ENCODE measurements around the gene MIPOL1. TPM values are rescaled to one million over a fixed set of nuclear protein-coding genes. Genes with fewer than 3 reads are reported as not detected.

The MIPOL1 gene
- total and polyA plus RNA-seq, 4 experiments from 2014 or later = 0.25 to 0.98 (median 0.69) TPM

GRCh38 chr14:37591311-37591940 is 393.7 kb downstream of the MIPOL1 start:
- H3K4me1 Mint-ChIP-seq = peaks cover 7 to 18% (median 12%) of the 10 kb centered on the region in 4 donors
- no peak for DNase-seq
- H3K4me3 Mint-ChIP-seq = peak overlapping the region in 2 of 8 donors; percentile 25 to 43
- no peaks in the 10 kb centered on the region for H3K9me3 ChIP-seq (ENCODE audit: control insufficient read depth in 1 of 2, low read length in 2 of 2)
- no peaks in the 10 kb centered on the region for H3K36me3 ChIP-seq (ENCODE audit: insufficient read depth, low read length)
- H3K27me3 ChIP-seq (ENCODE audit: insufficient read depth, low read length) = peaks cover 20% of the 10 kb centered on the region
- H3K27me3 Mint-ChIP-seq = peaks cover 57 to 61% of the 10 kb centered on the region in 2 donors
- peaks cover 7% of the 10 kb centered on the region for H3K4me1 ChIP-seq (ENCODE audit: insufficient read depth, low read length)
- intact Hi-C loops (cut with micrococcal nuclease) = no loop called here
- H3K27ac ChIP-seq (ENCODE audit: low read depth, low read length) = no peak overlapping the region
- H3K27ac Mint-ChIP-seq = peak overlapping the region in 2 of 7 donors; percentile 30 to 75
- H3K9me3 Mint-ChIP-seq = peaks cover 0 to 61% (median 35%) of the 10 kb centered on the region in 8 donors
- POLR2A ChIA-PET (ENCODE audit: partially characterized antibody) = no interaction called here
- no peak overlapping the region for H3K4me3 ChIP-seq (ENCODE audit: low read length in 2 of 2)
- CTCF ChIA-PET (ENCODE audit: partially characterized antibody) = no interaction called here
- H3K36me3 Mint-ChIP-seq = peaks cover 4 to 7% of the 10 kb centered on the region in 2 donors

GRCh38 chr14:37591941-37592481 is 394.3 kb downstream of the MIPOL1 start:
- no peaks in the 10 kb centered on the region for H3K9me3 ChIP-seq (ENCODE audit: control insufficient read depth in 1 of 2, low read length in 2 of 2)
- no peaks in the 10 kb centered on the region for H3K36me3 ChIP-seq (ENCODE audit: insufficient read depth, low read length)
- no peak overlapping the region for H3K27ac ChIP-seq (ENCODE audit: low read depth, low read length)
- H3K27ac Mint-ChIP-seq = no peak overlapping the region
- H3K4me3 ChIP-seq (ENCODE audit: low read length in 2 of 2) = no peak overlapping the region
- peaks cover 0 to 59% (median 39%) of the 10 kb centered on the region in 8 donors for H3K9me3 Mint-ChIP-seq
- H3K36me3 Mint-ChIP-seq = peaks cover 4 to 8% of the 10 kb centered on the region in 2 donors
- ChIA-PET CTCF (ENCODE audit: partially characterized antibody) (no interaction called here), POLR2A (ENCODE audit: partially characterized antibody) (no interaction called here)
- no peak for DNase-seq
- H3K4me3 Mint-ChIP-seq = peak overlapping the region in 1 of 8 donors; percentile 21
- peaks cover 59 to 64% of the 10 kb centered on the region in 2 donors for H3K27me3 Mint-ChIP-seq
- H3K4me1 ChIP-seq (ENCODE audit: insufficient read depth, low read length) = peaks cover 7% of the 10 kb centered on the region
- H3K27me3 ChIP-seq (ENCODE audit: insufficient read depth, low read length) = peaks cover 21% of the 10 kb centered on the region
- H3K4me1 Mint-ChIP-seq = peaks cover 10 to 21% (median 14%) of the 10 kb centered on the region in 4 donors
- intact Hi-C loops (cut with micrococcal nuclease) = no loop called here

DNA sequence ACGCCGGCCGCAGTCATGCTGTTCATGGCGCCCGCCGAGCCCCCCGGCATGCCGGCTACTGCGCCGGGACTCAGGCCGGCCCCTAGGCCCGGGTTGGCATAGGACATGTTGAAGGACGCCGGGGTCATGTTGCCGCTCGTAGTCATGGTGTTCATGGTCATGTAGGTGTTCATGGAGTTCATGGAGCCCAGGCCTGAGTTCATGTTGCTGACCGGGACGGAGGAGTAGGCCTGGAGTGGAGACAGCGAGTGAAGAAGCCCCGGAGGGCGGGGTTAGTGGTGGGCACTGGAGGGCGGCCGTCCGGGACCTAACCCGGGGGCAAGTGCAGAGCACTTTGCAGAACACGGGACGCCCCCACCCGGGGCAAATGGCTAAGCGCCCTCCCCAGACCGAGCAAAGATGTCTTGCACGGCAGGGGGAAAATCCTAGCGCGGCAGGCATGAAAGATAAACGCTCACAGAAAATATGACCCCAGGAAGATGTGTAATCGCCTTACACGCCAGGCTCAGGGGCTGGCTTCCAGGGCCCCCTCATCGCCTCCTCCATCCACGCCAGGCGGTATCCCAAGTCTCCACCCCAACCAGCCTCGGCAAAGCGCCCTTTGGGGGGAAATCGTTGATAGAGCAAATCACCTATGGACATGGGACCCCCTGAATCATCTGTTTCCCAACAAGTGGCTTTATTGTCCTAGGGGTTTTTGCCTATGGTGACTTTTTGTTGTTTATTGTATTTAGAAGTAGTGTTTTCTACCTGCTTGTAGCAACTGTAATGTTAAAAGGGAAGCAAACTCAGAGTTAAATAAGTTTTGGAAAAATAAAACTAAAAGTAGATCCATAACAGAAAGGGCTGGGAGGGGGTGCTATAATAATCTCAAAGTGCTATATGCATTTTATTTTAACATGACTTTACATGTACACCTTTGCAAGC is 395.0 kb downstream of the MIPOL1 start:
- H3K9me3 Mint-ChIP-seq = peaks cover 0 to 53% (median 36%) of the 10 kb centered on the region in 8 donors
- intact Hi-C loops (cut with micrococcal nuclease) = no loop called here
- H3K4me1 ChIP-seq (ENCODE audit: insufficient read depth, low read length) = peaks cover 7% of the 10 kb centered on the region
- peaks cover 4 to 8% of the 10 kb centered on the region in 2 donors for H3K36me3 Mint-ChIP-seq
- H3K36me3 ChIP-seq (ENCODE audit: insufficient read depth, low read length) = no peaks in the 10 kb centered on the region
- H3K4me3 ChIP-seq (ENCODE audit: low read length in 2 of 2) = no peak overlapping the region
- no peak for DNase-seq
- ChIA-PET CTCF (ENCODE audit: partially characterized antibody) (no interaction called here), POLR2A (ENCODE audit: partially characterized antibody) (no interaction called here)
- peaks cover 12 to 21% (median 14%) of the 10 kb centered on the region in 4 donors for H3K4me1 Mint-ChIP-seq
- H3K9me3 ChIP-seq (ENCODE audit: control insufficient read depth in 1 of 2, low read length in 2 of 2) = no peaks in the 10 kb centered on the region
- peaks cover 60 to 61% of the 10 kb centered on the region in 2 donors for H3K27me3 Mint-ChIP-seq
- H3K27me3 ChIP-seq (ENCODE audit: insufficient read depth, low read length) = peaks cover 28% of the 10 kb centered on the region
- peak overlapping the region in 2 of 8 donors; percentile 11 to 25 for H3K4me3 Mint-ChIP-seq
- no peak overlapping the region for H3K27ac ChIP-seq (ENCODE audit: low read depth, low read length)
- peak overlapping the region in 2 of 7 donors; percentile 3 to 68 for H3K27ac Mint-ChIP-seq

GRCh38 chr14:37593511-37594237 is 395.9 kb downstream of the MIPOL1 start:
- peaks cover 7% of the 10 kb centered on the region for H3K4me1 ChIP-seq (ENCODE audit: insufficient read depth, low read length)
- peaks cover 34% of the 10 kb centered on the region for H3K27me3 ChIP-seq (ENCODE audit: insufficient read depth, low read length)
- no peaks in the 10 kb centered on the region for H3K36me3 ChIP-seq (ENCODE audit: insufficient read depth, low read length)
- H3K27me3 Mint-ChIP-seq = peaks cover 57 to 58% of the 10 kb centered on the region in 2 donors
- no peak overlapping the region for H3K27ac ChIP-seq (ENCODE audit: low read depth, low read length)
- no peak for DNase-seq
- peaks cover 12 to 24% (median 18%) of the 10 kb centered on the region in 4 donors for H3K4me1 Mint-ChIP-seq
- H3K4me3 Mint-ChIP-seq = peak overlapping the region in 7 of 8 donors; percentile 24 to 85 (median 66)
- peaks cover 4 to 8% of the 10 kb centered on the region in 2 donors for H3K36me3 Mint-ChIP-seq
- H3K9me3 Mint-ChIP-seq = peaks cover 0 to 49% (median 36%) of the 10 kb centered on the region in 8 donors
- intact Hi-C loops (cut with micrococcal nuclease) = no loop called here
- H3K4me3 ChIP-seq (ENCODE audit: low read length in 2 of 2) = no peak overlapping the region
- ChIA-PET CTCF (ENCODE audit: partially characterized antibody) (no interaction called here), POLR2A (ENCODE audit: partially characterized antibody) (no interaction called here)
- H3K27ac Mint-ChIP-seq = peak overlapping the region in 1 of 7 donors; percentile 73
- no peaks in the 10 kb centered on the region for H3K9me3 ChIP-seq (ENCODE audit: control insufficient read depth in 1 of 2, low read length in 2 of 2)

DNA sequence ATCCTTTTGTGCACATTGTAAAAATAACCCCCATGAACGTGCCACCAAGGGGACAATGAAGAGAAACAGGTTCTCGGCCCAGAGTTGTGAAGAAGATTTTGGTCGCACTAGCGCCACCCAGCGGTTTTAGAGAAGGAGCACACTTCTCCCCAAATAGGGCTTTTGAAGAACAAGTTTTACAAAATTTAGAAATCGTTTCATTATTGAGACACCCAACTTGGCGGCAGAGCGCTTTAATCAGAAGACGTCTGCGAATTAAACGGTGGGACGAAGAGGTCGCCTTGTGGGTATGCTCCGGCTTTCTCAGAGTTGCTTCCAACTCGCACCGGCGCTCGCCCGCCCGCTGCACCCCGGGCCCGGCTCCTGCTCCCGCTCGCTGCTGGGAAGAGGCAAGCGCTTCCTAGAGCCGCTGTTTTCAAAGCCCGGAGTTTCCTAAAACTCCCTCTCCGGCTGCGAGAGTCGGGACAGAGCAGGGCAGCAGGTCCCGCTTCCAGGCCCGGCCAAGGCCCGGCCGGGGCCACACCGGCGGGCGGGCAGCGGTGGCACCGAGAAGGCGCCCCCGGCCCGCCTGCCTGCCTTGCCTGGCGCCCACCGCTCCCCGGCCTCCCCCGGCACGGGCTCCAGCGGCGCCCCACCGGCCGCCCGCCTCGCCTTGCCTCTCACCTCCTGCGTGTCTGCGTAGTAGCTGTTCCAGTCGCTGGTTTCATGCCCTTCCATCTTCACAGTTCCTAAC is 396.7 kb downstream of the MIPOL1 start:
- no peak overlapping the region for H3K4me3 ChIP-seq (ENCODE audit: low read length in 2 of 2)
- H3K36me3 ChIP-seq (ENCODE audit: insufficient read depth, low read length) = no peaks in the 10 kb centered on the region
- DNase-seq = peak in 1 of 5 donors; percentile 14
- Mint-ChIP-seq H3K4me3 (peak overlapping the region; percentile 24 to 85 (median 70)), H3K4me1 (peaks cover 13 to 31% (median 22%) of the 10 kb centered on the region in 4 donors), H3K27me3 (peaks cover 57 to 59% of the 10 kb centered on the region in 2 donors), H3K9me3 (peaks cover 0 to 49% (median 37%) of the 10 kb centered on the region in 8 donors), H3K36me3 (peaks cover 8% of the 10 kb centered on the region in 2 donors), H3K27ac (peak overlapping the region in 1 of 7 donors; percentile 73)
- intact Hi-C loops (cut with micrococcal nuclease) = no loop called here
- H3K4me1 ChIP-seq (ENCODE audit: insufficient read depth, low read length) = peaks cover 7% of the 10 kb centered on the region
- H3K27me3 ChIP-seq (ENCODE audit: insufficient read depth, low read length) = peaks cover 35% of the 10 kb centered on the region
- H3K9me3 ChIP-seq (ENCODE audit: control insufficient read depth in 1 of 2, low read length in 2 of 2) = no peaks in the 10 kb centered on the region
- ChIA-PET CTCF (ENCODE audit: partially characterized antibody) (no interaction called here), POLR2A (ENCODE audit: partially characterized antibody) (no interaction called here)
- H3K27ac ChIP-seq (ENCODE audit: low read depth, low read length) = no peak overlapping the region

DNA sequence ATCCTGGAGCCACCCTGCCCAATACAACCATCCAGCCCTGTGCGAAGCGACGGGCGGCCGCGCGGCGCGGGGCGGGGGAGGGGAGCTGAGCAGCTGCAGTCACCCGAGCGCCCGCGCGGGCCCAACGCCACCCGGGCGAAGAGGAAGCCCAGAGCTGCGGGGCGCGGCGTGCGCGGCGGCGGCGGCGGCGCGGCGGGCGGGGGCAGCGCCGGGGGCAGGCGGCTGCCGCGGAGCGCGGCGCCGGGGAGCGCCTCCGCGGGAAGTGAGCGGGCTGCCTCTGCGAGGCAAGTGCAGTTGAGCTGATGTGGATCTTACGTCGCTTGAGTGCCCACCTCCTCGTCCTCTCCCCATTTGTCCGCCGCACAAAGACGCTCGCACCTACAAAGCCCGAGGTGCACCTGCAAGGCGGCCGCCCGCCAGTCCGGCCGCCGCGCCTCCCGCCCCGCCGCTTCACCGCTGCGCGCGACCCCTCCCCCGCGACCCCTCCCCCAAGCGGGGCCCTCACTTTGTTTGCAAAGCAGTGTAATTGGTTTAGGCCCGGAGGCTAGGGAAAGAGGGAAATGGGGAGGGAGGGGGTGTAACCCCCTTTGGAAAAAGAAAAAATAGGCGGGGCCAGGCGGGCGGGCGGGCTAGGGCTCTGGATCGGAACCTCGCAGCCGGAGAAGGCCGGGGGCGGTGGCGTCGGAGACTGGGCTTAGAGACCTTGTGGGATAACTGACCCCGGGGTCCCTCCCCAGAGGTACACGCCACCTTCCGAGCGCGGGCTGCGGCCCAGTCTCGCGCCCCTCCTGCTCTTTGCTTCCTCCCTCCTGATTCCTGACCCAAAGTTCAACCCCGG is 397.5 kb downstream of the MIPOL1 start, which contains the start of the genes FOXA1 and TTC6:
Gene FOXA1, minus strand, starts transcription at position 279 of the 838 bp plus-strand sequence. Its CDS starts 277 bp downstream, at position 2.
Gene TTC6, plus strand, starts transcription at position 659 of the 838 bp plus-strand sequence. CDS start 26,436 bp downstream, outside the sequence.
- H3K27ac ChIP-seq (ENCODE audit: low read depth, low read length) = no peak within 1 kb of the TSS
- Mint-ChIP-seq H3K27ac (peak within 1 kb of the TSS in 5 of 7 donors; percentile 46 to 84 (median 53)), H3K27me3 (peaks cover 54 to 60% of the 10 kb centered on the region in 2 donors), H3K9me3 (peaks cover 0 to 45% (median 36%) of the 10 kb centered on the region in 8 donors), H3K4me3 (peak within 1 kb of the TSS; percentile 51 to 85 (median 74)), H3K4me1 (peaks cover 13 to 35% (median 23%) of the 10 kb centered on the region in 4 donors), H3K36me3 (peaks cover 8% of the 10 kb centered on the region in 2 donors)
- H3K36me3 ChIP-seq (ENCODE audit: insufficient read depth, low read length) = no peaks in the 10 kb centered on the region
- ChIA-PET CTCF (ENCODE audit: partially characterized antibody) (no interaction called here), POLR2A (ENCODE audit: partially characterized antibody) (no interaction called here)
- intact Hi-C loops (cut with micrococcal nuclease) = no loop called here
- H3K4me3 ChIP-seq (ENCODE audit: low read length in 2 of 2) = no peak within 1 kb of the TSS
- peaks cover 7% of the 10 kb centered on the region for H3K4me1 ChIP-seq (ENCODE audit: insufficient read depth, low read length)
- H3K27me3 ChIP-seq (ENCODE audit: insufficient read depth, low read length) = peaks cover 32% of the 10 kb centered on the region
- no peak for DNase-seq
- H3K9me3 ChIP-seq (ENCODE audit: control insufficient read depth in 1 of 2, low read length in 2 of 2) = no peaks in the 10 kb centered on the region

Measured in CD4-positive, alpha-beta memory T cell (primary cell).